Activated CD8-positive, alpha-beta memory T cell treated with anti-CD3 and anti-CD28 coated beads, Interleukin-2, amount 50 U/mL, for 24 hours (primary cell): Measurements from ENCODE around the gene SLC24A1.

Source experiments
- DNase-seq: peaks from one replicate; pipeline ENCODE4 v3.0.0-alpha.2; 2020; ENCODE audit errors: extremely low read depth

SLC24A1 gene

GRCh38 chr15:65618560-65619109 is 3.1 kb upstream of the SLC24A1 start:
- DNase-seq = no peak

- no peak for DNase-seq
Observed at GRCh38 chr15:65619626-65620290, 2.0 kb upstream of the SLC24A1 start.

- no peak for DNase-seq
Observed at GRCh38 chr15:65620833-65621232, 905 bp upstream of the SLC24A1 start.

GRCh38 chr15:65623103-65623502 is 1.4 kb downstream of the SLC24A1 start:
- DNase-seq = no peak

GRCh38 chr15:65626856-65627255 is 5.1 kb downstream of the SLC24A1 start:
- DNase-seq = no peak

- no peak for DNase-seq
Observed at GRCh38 chr15:65629548-65629947, 7.8 kb downstream of the SLC24A1 start.

GRCh38 chr15:65630760-65631159 is 9.0 kb downstream of the SLC24A1 start:
- DNase-seq = no peak

GRCh38 chr15:65631503-65631902 is 9.8 kb downstream of the SLC24A1 start:
- DNase-seq = no peak

- no peak for DNase-seq
Observed at GRCh38 chr15:65632780-65633375, 11.1 kb downstream of the SLC24A1 start.

GRCh38 chr15:65633752-65634151 is 12.0 kb downstream of the SLC24A1 start:
- DNase-seq = no peak

GRCh38 chr15:65634356-65634755 is 12.6 kb downstream of the SLC24A1 start:
- DNase-seq = no peak

- DNase-seq = no peak
Observed at GRCh38 chr15:65638109-65638508, 16.4 kb downstream of the SLC24A1 start.

GRCh38 chr15:65638681-65639089 is 16.9 kb downstream of the SLC24A1 start:
- DNase-seq = no peak

GRCh38 chr15:65639509-65639908 is 17.8 kb downstream of the SLC24A1 start:
- DNase-seq = no peak

GRCh38 chr15:65641768-65642475 is 20.2 kb downstream of the SLC24A1 start:
- no peak for DNase-seq

- DNase-seq = no peak
Observed at GRCh38 chr15:65642594-65642993, 20.9 kb downstream of the SLC24A1 start.

- DNase-seq = no peak
Observed at GRCh38 chr15:65644282-65644681, 22.5 kb downstream of the SLC24A1 start.

- DNase-seq = no peak
Observed at GRCh38 chr15:65645392-65645791, 23.7 kb downstream of the SLC24A1 start.

- DNase-seq = no peak
Observed at GRCh38 chr15:65646486-65646885, 24.7 kb downstream of the SLC24A1 start.

- DNase-seq = no peak
Observed at GRCh38 chr15:65650312-65651041, 28.7 kb downstream of the SLC24A1 start.

- no peak for DNase-seq
Observed at GRCh38 chr15:65651042-65651322, 29.2 kb downstream of the SLC24A1 start.
